CD1c-positive myeloid dendritic cell (primary cell): ENCODE measurements around the gene LACTBL1.

Experiments
- DNase-seq: peaks from one replicate; pipeline ENCODE4 v3.0.0-alpha.2; 2016; ENCODE audit errors: extremely low spot score

LACTBL1 gene

DNA sequence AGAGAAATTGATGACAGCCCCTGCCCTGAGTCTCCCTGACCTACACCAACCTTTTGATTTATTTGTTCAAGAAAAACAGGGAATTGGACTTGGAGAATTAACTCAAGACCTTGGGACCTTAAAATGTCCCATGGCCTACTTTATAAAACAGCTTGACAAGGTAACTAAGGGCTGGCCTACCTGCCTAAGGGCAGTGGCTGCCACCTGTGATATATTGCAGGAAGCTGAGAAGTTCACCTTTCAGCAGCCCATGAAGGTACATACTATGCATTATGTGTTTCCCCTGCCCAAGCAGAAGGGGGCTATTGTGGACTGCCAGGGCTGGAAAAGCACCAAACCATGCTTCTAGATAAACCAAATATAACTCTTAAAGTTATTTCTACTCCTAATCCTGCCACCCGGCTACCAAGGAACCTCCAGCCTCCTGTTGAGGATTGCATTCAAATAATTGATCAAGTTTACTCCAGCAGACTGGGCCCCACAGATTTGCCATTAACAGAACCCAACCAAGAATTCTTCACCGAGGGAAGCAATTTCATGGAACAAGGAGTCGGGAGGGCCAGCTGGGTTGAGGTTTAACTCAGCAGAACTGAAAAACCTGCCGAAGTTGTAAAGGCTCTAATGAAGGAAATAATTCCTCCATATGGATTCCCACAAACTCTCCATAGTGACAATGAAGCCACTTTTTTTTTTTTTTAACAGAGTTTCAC, 28.2 kb downstream of the LACTBL1 start:
- no peak for DNase-seq

DNA sequence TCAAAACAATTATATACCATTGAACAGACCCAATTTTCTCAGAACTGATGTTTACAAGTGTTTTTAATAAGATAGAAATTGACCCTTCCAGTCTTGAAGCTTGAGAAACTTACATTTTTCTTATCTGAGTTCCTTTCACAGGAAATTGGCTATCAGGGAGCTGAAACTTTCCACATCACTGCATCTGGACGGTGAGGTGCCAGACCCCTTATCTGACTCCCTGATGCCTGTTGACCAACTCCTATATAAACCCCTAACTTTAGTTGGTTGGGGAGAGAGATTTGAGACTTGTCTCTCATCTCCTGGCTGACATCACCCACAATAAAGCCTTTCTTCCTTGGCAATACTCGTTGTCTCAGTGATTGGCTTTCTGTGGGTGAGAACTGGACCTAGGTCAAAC, 31.4 kb downstream of the LACTBL1 start:
- DNase-seq = no peak

DNA sequence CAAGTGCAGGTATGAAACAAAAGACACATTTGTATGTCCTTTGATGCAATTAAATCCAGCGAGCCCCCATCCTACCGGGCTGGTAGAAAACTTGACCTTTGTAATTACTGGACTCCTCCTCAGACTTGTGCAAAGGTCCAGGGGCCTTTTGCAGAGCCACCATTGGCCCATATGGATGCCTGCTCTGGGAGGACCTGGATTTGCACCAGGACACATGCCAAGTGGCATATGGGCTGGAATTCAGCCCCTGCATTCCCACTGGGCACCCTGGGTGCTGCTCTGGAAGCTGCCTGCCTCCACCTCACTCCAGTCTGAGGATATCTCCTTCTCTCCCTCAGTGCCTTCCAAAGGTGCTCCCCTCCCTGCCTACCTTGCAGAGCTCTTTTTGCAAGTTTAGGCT, 36.0 kb downstream of the LACTBL1 start:
- no peak for DNase-seq

DNA sequence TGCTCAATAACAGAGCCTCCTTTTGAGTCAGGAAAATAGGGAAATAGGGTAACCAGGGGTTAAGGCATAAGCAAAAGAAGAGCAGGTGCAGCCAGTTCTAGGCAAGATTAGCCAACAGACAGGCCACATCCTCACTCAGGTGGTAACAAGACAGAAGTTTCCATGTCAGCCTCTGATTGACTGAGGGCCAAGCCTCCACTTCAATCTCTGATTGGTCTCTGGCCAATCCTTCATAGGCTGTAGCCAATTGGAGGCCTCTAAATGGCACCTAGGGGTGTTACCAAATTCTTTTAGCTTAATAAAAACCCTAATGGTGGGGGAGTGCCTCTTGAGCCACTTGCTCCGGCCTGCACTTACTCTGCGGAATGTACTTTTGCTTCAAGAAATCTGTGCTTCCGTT, 37.2 kb downstream of the LACTBL1 start:
- DNase-seq = no peak

DNA sequence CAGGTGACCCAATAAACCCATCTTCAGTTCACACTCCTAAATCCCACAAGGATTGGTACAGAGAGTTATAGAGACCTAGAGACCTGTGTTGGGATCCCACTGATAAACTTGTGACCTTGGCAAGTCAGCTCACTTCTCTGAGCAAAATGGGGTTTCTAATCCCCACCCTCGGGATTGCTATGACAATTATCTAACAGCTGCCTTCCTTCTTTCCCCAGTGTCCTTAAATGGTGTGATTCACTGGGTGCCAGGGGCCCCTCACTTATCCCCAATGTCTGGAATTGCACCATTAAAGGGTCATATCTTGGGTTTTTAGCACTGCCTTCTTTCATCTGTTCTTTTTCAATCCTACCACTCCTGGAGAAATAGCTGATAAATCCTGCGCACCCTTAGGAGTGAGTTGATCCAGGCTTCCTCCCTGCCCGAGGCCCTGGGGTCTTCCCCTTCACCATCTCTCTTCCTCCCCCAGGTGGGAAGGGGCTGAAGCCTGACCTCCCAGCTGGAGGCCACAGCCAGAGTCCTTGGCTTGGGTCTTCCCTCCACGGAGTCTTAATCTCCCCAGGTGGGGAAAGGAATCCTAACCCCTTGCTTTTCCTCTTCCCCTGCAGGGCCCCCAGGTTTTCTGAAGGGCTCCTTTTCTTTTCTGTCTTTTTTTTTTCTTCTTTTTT, 39.7 kb downstream of the LACTBL1 start:
- DNase-seq = no peak

DNA sequence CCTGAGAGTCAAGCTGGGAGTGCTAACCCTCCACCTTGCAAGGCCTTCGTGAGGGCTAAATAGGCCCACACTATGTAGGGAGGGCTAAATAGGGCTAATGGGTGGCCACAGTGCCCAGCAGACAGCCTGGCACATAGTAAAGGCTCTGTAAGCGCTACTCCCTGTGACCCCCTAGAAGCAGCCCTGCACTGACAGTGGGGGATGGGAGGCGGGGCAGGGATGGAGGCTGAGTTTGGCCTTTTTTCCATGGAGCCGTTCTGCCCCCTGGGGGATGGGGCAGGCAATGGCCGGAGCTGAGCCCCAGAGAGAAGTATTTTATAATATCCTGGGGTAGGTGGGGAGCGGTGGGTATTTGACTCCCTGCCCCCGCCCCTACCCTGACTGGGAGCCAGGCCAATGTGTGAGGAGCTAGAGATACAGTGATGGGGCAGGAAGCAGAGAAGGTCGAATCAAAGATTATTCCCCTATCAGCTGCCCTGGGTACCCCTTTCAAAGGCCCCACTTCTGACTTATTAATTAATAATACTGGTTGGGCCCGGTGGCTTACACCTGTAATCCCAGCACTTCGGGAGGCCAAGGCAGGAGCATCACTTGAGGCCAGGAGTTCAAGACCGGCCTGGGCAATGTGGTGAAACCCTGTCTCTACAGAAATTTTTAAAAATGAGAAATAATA, 42.3 kb downstream of the LACTBL1 start:
- peak; percentile 35 for DNase-seq

DNA sequence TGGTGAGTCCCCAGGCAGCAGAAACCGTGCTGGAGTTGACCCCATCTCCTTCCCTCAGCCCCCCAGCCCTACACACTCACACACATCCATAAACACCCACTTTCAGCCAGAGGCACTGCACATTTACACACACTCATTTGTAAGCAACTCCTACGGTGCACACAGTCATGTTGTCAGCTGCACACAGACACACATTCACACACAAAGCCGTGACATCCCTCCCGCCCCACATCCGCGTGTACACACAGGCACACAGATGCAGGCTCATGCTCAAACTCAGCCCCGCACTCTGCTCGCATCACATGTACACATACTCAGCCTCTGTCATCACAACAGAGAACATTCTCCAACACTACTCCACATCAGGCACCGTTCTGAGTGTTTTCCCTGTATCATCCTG, 47.6 kb downstream of the LACTBL1 start:
- no peak for DNase-seq

DNA sequence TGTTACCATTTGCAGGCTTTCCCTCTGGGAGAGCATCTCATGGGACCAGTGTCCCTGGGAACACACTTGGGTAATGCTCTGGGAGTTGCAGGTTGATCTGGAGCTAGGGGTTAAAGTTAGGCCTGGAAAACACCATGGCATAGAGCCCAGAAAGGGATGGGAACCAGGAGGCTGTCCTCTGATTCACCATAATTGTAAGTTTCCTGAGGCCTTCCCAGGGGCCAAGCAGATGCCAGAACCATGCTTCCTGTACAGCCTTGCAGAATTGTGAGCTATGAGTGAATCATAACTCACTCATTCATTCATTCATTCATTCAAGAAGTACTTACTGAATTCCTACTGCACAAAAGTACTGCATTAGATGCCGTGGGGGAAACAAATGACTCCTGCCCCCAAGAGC, 50.0 kb downstream of the LACTBL1 start:
- DNase-seq = no peak

DNA sequence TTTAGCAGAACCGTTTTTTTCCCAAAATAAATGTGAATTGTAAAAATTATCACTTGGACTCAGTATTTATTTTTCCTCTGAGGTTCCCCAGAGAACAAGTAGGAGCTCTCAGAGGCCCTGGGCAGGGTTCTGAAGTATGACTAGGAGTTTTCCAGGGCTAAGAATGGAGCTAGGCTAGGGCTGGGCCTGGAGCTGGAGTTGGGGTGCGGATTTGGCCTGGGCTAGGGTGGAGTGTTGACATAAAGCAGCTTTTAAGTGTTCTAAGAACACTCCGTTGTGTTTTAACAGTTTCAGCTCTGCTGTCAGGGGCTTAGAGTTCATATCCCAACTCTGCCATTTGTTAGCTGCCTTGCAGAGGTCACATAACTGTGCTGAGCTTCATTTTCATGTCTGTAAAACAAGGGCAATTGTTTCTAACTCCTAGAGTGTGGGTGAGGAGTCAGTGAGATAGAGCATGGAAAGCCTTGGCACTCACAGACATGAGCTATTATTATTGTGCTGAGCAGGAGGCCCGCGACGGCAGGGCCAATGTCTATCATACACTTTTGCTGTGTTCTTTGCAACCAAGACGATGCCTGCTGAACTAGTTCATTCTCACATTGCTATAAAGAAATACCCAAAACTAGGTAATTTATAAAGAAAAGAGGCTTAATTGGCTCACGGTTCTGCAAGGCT, 51.1 kb downstream of the LACTBL1 start:
- DNase-seq = no peak

DNA sequence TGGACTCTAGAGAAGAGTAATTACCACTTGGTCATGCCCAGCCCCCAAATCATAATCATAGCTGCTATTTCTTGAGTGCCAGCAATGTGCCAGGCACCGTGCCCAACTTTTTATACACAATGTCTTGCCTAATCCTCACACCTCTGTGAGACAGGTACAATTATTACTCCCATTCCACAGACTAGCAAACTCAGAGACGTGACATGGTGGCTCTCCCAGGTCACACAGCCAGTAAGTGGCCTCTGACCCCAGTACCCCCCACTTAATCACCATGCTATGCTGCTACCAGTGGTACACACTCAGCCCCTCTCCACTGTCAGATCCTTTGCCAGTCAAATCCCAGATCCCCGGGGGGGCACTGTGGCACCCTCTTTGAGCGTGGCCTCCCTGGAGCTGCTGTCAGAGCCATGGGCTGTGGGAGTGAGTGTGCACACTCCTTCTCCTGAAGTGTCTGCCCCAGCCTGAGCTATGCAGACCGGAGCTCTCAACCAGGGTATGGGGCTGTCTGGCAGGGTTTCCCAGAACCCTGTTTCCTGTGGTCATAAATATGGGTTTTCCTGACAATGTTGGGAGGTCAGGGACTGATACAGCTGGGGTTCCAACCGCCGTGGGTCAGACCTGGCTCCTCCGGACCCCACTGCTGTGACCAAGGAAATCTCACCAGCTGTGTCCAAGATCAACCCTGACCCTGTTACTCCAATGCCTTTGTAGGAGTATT, 51.8 kb downstream of the LACTBL1 start:
- no peak for DNase-seq

DNA sequence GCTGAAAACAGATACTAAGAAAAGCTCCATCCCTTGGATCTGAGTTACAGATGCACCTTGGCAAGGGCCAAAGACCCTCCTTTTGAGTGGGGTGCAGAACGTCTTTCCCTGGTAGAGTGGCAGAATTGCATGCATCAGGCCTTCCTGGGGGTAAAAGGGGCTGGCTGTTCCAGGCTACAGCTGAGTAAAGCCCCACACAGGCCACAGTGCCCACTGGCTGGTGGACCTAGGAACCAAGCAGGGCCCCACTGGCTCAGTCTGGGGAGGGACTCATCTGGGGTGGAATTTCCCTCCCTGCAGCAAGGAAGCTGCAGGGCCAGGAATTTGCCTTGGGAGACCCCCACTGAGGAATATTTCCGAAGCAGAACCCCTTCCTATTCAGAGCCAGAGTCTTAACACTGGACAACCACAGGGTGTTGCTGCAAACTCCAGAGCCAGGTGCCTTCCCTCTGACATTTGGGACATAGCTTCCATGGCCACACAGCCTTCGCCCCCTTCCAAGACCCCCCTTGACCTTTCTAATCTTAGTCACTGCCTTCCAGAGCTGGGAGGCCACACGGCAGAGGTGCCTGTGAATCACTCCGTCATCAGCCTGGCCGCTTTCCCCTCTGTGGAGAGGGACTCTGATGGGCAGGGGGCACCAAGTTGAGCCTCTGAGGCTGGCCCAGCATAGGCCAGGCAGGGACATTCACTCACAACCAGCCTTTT, 52.5 kb downstream of the LACTBL1 start:
- no peak for DNase-seq

DNA sequence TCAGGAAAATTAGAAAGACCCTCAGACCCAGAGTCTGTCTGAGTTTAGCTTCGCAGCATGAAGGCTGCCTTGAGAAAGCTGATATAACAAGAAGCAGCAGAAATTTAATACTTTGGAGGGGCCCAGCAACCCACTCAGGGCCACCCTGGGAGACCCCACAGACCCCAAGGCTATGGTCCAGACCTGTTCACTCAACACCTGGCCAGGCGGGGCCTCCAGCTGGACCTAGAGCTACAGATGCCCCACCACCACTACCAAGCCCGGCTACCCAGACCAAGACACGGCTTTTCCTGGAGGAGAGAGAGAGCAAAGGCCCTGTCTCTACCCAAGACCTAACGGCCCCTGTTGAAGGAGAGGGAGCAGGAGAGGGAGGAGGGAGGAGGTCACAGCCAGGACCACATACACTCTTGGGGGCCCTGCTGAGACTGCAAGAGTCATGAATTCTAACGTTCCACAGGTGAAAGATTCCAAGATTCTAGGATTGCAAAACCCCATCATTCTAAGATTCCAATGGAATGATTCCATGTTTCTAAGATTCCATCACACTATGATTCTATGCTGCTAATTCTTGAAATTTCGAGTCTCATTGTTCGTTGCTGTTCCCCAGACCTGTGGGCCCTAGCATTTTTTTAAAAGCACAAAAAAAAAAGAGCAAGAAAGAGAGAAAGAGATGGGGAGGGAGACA, 53.2 kb downstream of the LACTBL1 start:
- DNase-seq = no peak

DNA sequence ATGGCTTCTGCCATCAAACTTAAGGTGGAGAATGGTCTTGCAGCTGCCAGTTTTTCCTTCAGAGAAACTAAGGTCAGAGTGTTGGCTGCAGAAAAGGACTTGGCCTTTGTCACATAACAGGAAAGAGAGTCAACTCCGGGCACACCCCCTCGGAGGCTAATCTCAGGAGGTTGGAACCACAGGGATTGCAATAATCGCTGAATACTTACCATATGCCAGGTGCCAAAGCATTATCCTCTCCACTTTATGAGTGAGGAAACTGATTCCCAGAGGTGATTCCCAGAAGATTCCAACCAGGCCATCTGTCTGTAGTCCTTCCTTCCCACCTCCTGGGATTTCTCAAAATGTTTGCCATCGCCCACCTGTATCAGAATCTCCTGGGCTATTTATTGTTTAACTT, 54.0 kb downstream of the LACTBL1 start:
- no peak for DNase-seq

DNA sequence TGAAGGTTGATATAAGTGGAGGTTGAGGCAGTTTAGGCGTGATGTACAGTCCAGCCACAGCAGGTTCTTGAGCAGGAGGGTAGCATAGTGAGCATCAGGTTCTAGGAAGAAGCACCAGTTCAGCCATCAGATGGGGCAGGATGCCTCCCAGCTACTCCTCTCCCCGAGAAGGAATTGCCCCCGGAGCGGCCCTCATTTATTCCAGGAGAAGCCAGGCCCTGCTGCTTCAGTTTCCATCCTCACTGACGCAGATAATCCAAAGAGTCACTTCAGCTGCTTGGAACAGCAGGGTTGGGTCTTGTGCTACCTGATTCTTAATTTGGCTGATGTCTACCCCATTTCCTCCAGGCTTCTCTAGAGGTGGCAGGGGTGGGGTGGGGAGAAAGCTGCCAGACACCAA, 54.7 kb downstream of the LACTBL1 start:
- no peak for DNase-seq

DNA sequence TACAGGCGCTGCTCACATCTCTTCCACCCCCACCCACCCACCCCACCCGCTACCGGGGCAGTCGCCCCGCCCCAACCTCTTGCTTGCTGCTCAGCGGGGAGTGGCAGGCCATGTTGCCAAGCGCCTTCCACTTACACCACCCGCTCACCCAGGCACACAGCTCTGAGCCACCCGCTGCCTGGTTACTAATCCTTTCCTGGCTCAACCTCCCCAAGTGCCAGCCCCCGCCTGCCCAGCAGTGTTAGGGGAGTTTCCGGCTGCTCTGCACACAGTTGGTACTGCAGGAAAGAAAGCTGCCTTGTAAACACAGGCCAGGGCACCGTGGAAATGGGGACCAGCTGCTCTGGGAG, 56.2 kb downstream of the LACTBL1 start:
- DNase-seq = no peak

DNA sequence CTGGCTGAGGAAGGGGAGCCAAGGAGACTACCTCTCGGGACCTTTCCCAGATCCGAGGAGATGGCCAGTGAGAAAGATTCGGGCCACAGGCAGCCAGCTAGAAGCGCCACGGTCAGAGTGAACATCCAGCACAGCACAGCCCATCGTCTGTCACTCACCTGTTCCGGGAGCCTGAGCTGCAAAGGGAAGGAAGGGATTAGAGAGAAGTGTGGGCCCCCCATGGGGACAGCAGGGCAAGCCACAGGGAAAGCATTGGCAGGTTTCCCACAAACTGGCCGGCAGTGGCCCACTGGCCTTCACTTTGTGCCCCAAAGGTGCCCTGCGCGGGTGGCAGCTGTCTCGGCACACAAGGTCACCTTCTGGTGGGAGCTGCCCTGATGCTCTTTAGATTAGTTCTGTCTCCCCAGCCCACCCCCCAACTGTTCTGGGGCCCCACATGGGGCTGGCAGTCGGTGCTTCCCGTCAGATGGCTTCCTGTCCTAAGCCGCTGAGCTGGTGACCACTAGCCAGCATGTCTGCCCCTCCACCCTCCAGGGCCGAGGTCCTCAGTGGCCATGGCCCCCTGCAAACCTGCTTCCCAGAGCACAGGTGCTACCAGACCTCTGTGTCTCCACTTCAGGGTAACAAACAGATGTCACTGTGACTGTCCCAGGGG, 56.7 kb downstream of the LACTBL1 start:
- DNase-seq = no peak

DNA sequence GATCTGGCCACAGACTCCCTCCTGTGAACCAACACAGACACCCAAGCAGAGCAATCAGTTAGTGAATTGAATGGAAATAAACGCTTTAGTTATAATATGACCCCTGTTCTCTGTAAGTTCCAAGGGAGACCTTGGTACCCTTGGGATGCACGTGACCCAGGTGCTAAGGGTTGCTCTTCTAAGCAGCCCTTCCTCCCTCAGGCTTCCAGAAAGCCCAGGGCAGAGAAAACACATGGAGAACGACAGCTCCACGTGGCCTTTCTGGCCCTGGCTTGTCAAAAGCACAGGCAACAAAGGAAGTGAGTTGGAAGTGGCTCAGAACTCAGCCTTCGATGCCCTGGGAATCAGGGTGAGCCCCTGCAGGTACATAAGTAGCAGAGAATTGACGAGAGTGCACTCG, 57.4 kb downstream of the LACTBL1 start:
- DNase-seq = no peak

DNA sequence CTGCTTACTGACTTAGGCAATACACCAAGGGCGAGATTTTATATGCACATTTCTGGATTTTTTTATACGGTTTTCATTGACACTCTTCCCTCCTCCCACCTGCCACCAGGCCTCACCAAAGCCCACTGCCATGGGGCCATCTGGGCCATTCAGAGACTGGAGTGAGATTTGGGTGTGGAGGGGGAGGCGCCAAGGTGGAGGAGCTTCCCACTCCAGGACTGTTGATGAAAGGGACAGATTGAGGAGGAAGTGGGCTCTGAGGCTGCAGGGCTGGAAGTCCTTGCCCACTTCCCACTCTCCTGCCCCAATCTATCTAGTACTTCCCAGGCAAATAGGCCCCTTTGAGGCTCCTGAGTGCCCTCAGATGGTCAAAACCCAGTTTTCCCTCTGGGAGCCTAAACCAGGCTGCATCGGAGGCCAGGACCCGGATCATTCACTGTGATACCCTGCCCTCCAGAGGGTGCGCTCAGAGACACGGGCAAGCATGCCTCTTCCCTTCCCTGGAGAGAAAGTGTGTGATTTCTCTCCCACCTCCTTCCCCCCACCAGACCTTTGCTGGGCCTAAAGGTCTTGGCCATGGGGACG, 57.9 kb downstream of the LACTBL1 start:
- no peak for DNase-seq

DNA sequence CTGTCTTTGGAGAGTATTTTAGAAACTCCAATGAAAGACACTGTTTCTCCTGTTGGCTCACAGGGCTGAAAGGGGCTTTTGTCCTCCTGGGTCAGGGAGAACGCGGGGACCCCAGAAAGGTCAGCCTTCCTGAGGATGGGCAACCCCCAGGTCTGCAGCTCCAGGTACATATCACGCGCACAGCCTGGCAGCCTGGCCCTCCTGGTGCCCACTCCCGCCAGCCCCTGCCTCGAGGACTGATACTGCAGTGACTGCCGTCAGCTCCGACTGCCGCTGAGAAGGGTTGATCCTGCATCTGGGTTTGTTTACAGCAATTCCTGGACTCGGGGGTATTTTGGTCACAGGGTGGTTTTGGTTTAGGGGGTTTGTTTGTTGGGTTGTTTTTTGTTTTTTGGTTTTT, 58.5 kb downstream of the LACTBL1 start:
- DNase-seq = no peak
